Measurements from ENCODE around the gene SEMA5A. TPM values are rescaled to one million over a fixed set of nuclear protein-coding genes. Genes with fewer than 3 reads are reported as not detected.

The SEMA5A gene
- total and polyA plus RNA-seq, 2 of the 13 experiments (the other 11 are each of a cell fraction or from before 2014, with no cell fraction given), result 0.01 TPM; not detected in 1

DNA sequence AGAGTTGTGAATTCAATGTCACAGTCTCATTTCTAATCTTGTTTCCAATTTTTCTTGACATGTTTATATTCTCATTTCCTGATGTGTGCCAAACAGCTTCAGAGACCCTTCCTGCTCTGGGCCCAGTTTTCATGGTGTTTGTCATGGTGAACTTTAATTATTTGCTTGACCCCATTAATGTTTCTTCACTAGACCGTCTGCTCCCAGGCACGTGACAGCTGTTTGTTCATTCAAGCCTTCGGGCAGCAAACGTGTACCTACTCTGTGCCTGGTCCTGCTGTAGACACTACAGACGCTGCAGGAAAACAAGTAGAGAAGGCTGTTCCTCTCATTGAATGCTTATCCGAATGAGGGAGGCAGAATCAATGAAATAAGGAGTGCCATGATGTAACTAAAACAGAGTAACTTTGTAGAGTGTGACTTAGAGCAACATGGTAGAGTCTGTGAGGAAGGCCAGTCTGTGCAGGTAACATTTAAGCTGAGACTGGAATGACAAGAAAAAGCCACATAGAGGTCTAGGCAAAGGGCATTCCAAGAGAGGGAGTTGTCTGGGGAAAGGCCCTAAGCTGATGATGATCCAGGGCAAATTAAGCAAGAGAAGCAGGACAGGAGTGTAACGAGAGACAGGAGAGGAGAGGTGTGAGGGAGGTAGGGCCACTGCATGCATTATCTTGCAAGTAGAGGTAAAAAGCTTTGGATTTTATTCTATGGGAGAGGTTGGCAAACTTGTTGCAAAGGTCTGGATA lies 191.4 kb downstream of the SEMA5A start:
- FAIRE-seq (no peak), DNase-seq (ENCODE audit: low spot score) (no peak), ATAC-seq (no peak)
- H3K36me3 ChIP-seq (replicated peaks in 1 of 2; ENCODE audit: control insufficient read depth in 1 of 2, insufficient read depth in 2 of 2, low read length in 2 of 2), result no peaks in the 10 kb centered on the region
- POLR2A ChIA-PET, result no interaction called here
- no peak overlapping the region for H3K9ac ChIP-seq (ENCODE audit: insufficient read depth, low read depth, low read length)
- H3K4me1 ChIP-seq (ENCODE audit: insufficient read depth, low read length), result no peaks in the 10 kb centered on the region
- intact Hi-C loops (cut with micrococcal nuclease; ENCODE audit: unreplicated experiment) (no loop called here), in situ Hi-C loops (cut with HindIII; ENCODE audit: extremely low pct_ligation_motif_present, low pct_unique_long_range_greater_than_20kb) (no loop called here)
- 4% methylated on average over 7 of the region's 7 CpGs for WGBS (ENCODE audit: low lambda C conversion rate)
- H3K27ac ChIP-seq (ENCODE audit: extremely low read length, insufficient read depth, low read length), result no peak overlapping the region
- BruUV-seq (replicated peaks), result no TSS peak
- H3K9me3 ChIP-seq (ENCODE audit: low read length), result no peaks in the 10 kb centered on the region
- H3K4me3 ChIP-seq (replicated peaks in 1 of 3; ENCODE audit: insufficient read depth in 1 of 3, low read depth in 2 of 3, low read length in 3 of 3), result no peak overlapping the region
- no peak overlapping the region for H3K4me2 ChIP-seq (ENCODE audit: low read depth, low read length)
- CTCF ChIA-PET (ENCODE audit: low intra/inter-chr PET ratio, low total read pairs), result no interaction called here
- H3K27me3 ChIP-seq (ENCODE audit: control insufficient read depth in 1 of 2, insufficient read depth in 2 of 2, low read length in 2 of 2), result no peaks in the 10 kb centered on the region
- no peaks in the 10 kb centered on the region for H3K79me2 ChIP-seq (ENCODE audit: insufficient read depth, low read length)
- H4K20me1 ChIP-seq (ENCODE audit: insufficient read depth, low read length), result no peaks in the 10 kb centered on the region
- no peak overlapping the region for H2AFZ ChIP-seq (ENCODE audit: low read length)
- TF ChIP-seq HOXA3 (CRISPR knock-in tag; IDR thresholded peaks at IDR 0.05) (no peak), JUND (CRISPR knock-in tag; IDR thresholded peaks at IDR 0.05) (no peak), ZNF3 (CRISPR knock-in tag; IDR thresholded peaks at IDR 0.05) (no peak), SNAI1 (CRISPR knock-in tag; IDR thresholded peaks at IDR 0.05; ENCODE audit: borderline replicate concordance) (no peak), ZNF484 (CRISPR knock-in tag; IDR thresholded peaks at IDR 0.05; ENCODE audit: borderline replicate concordance, low read depth) (no peak), ZMYM2 (CRISPR knock-in tag; IDR thresholded peaks at IDR 0.05) (no peak), ZNF343 (CRISPR knock-in tag; IDR thresholded peaks at IDR 0.05) (no peak), ZNF589 (CRISPR knock-in tag; conservative IDR thresholded peaks at IDR 0.05) (no peak), ZNF180 (CRISPR knock-in tag; IDR thresholded peaks at IDR 0.05; ENCODE audit: borderline replicate concordance, low read depth) (no peak), NFIB (CRISPR knock-in tag; IDR thresholded peaks at IDR 0.05; ENCODE audit: borderline replicate concordance) (no peak), ETS1 (CRISPR knock-in tag; IDR thresholded peaks at IDR 0.05) (no peak), RAD51 (IDR thresholded peaks at IDR 0.05; ENCODE audit: borderline replicate concordance) (no peak), ZNF24 (IDR thresholded peaks at IDR 0.05) (no peak), MEIS2 (CRISPR knock-in tag; IDR thresholded peaks at IDR 0.05) (no peak)
- TF ChIP-seq, protein P1, sequence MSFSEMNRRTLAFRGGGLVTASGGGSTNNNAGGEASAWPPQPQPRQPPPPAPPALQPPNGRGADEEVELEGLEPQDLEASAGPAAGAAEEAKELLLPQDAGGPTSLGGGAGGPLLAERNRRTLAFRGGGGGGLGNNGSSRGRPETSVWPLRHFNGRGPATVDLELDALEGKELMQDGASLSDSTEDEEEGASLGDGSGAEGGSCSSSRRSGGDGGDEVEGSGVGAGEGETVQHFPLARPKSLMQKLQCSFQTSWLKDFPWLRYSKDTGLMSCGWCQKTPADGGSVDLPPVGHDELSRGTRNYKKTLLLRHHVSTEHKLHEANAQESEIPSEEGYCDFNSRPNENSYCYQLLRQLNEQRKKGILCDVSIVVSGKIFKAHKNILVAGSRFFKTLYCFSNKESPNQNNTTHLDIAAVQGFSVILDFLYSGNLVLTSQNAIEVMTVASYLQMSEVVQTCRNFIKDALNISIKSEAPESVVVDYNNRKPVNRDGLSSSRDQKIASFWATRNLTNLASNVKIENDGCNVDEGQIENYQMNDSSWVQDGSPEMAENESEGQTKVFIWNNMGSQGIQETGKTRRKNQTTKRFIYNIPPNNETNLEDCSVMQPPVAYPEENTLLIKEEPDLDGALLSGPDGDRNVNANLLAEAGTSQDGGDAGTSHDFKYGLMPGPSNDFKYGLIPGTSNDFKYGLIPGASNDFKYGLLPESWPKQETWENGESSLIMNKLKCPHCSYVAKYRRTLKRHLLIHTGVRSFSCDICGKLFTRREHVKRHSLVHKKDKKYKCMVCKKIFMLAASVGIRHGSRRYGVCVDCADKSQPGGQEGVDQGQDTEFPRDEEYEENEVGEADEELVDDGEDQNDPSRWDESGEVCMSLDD (CRISPR knock-in tag; IDR thresholded peaks at IDR 0.05; ENCODE audit: borderline replicate concordance), result no peak
- TF ChIP-seq, protein P2, sequence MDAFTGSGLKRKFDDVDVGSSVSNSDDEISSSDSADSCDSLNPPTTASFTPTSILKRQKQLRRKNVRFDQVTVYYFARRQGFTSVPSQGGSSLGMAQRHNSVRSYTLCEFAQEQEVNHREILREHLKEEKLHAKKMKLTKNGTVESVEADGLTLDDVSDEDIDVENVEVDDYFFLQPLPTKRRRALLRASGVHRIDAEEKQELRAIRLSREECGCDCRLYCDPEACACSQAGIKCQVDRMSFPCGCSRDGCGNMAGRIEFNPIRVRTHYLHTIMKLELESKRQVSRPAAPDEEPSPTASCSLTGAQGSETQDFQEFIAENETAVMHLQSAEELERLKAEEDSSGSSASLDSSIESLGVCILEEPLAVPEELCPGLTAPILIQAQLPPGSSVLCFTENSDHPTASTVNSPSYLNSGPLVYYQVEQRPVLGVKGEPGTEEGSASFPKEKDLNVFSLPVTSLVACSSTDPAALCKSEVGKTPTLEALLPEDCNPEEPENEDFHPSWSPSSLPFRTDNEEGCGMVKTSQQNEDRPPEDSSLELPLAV (CRISPR knock-in tag; conservative IDR thresholded peaks at IDR 0.05; ENCODE audit: low read depth), result no peak
- TF ChIP-seq, protein P3, sequence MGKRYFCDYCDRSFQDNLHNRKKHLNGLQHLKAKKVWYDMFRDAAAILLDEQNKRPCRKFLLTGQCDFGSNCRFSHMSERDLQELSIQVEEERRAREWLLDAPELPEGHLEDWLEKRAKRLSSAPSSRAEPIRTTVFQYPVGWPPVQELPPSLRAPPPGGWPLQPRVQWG (CRISPR knock-in tag; IDR thresholded peaks at IDR 0.05; ENCODE audit: borderline replicate concordance, low read depth), result no peak
